CD14-positive monocyte (primary cell): ENCODE data around the gene AEBP1. TPM values are rescaled to one million over a fixed set of nuclear protein-coding genes. Genes with fewer than 3 reads are reported as not detected.

Experiments used
- DNase-seq, 3 donors: peaks; one replicate each; pipeline ENCODE4 v3.0.0-alpha.2; 2011 to 2022
- H2AFZ ChIP-seq: 2 replicates; pipeline ENCODE4 v1.6.0; 2012; ENCODE audit warnings: mild to moderate bottlenecking, low read depth, low read length, inconsistent platforms; ENCODE audit not compliant: insufficient read depth, poor library complexity, severe bottlenecking
- H3K27ac ChIP-seq, 2 donors: 1 replicate in 1 of 2; 2 replicates in 1 of 2; pipeline ENCODE4 v1.5.1; 2012 to 2013; ENCODE audit warnings: low read length in 2 of 2, control low read depth in 1 of 2, inconsistent platforms in 1 of 2, low read depth in 1 of 2, mild to moderate bottlenecking in 1 of 2
- H3K27me3 ChIP-seq, 2 donors: one replicate each; pipeline versions ENCODE4 v1.6.0 to v1.6.1; 2011 to 2013; ENCODE audit warnings: low read length in 2 of 2; ENCODE audit not compliant: control insufficient read depth in 2 of 2, insufficient read depth in 2 of 2
- H3K36me3 ChIP-seq, 2 donors: replicated peaks in 1 of 2; 1 replicate in 1 of 2; 2 replicates in 1 of 2; pipeline versions ENCODE4 v1.5.1 to v1.6.1; 2012 to 2013; ENCODE audit warnings: low read length in 2 of 2, control low read depth in 1 of 2, inconsistent platforms in 1 of 2, mild to moderate bottlenecking in 1 of 2; ENCODE audit not compliant: insufficient read depth in 2 of 2, control insufficient read depth in 1 of 2
- H3K4me1 ChIP-seq, 2 donors: 1 replicate in 1 of 2; 2 replicates in 1 of 2; pipeline versions ENCODE4 v1.5.1 to v1.6.1; 2012 to 2013; ENCODE audit warnings: low read length in 2 of 2, control low read depth in 1 of 2, inconsistent platforms in 1 of 2, mild to moderate bottlenecking in 1 of 2, moderate library complexity in 1 of 2; ENCODE audit not compliant: insufficient read depth in 2 of 2, control insufficient read depth in 1 of 2
- H3K4me2 ChIP-seq: replicated peaks from 2 replicates; pipeline ENCODE3; 2012; ENCODE audit warnings: low read length, moderate library complexity, mild to moderate bottlenecking; ENCODE audit not compliant: poor library complexity, severe bottlenecking; ENCODE audit errors: extremely low read depth
- H3K4me3 ChIP-seq, 3 experiments: fragments of 200-600 bp in 1 of 3; sonication (generic) in 1 of 3; replicated peaks in 1 of 3; 1 replicate in 2 of 3; 2 replicates in 1 of 3; pipeline ENCODE4 v1.5.1; 2011 to 2013; ENCODE audit warnings: low read length in 3 of 3, mild to moderate bottlenecking in 3 of 3, control low read depth in 2 of 3, low read depth in 2 of 3, inconsistent platforms in 1 of 3, moderate library complexity in 1 of 3
- H3K79me2 ChIP-seq: 2 replicates; pipeline ENCODE4 v1.6.0; 2012; ENCODE audit warnings: mild to moderate bottlenecking, control low read depth, inconsistent platforms, low read length, moderate library complexity; ENCODE audit not compliant: insufficient read depth
- H3K9ac ChIP-seq: 2 replicates; pipeline ENCODE4 v1.6.0; 2017; ENCODE audit warnings: low read length, mild to moderate bottlenecking; ENCODE audit not compliant: insufficient read depth, poor library complexity, severe bottlenecking
- H3K9me3 ChIP-seq, 2 donors: replicated peaks in 1 of 2; 1 replicate in 1 of 2; 2 replicates in 1 of 2; pipeline versions ENCODE4 v1.5.1 to v1.6.1; 2012 to 2013; ENCODE audit warnings: low read length in 2 of 2, control low read depth in 1 of 2; ENCODE audit not compliant: control insufficient read depth in 1 of 2, insufficient read depth in 1 of 2
- H4K20me1 ChIP-seq: 2 replicates; pipeline ENCODE4 v1.6.0; 2012; ENCODE audit warnings: mild to moderate bottlenecking, low read length, control low read depth, moderate library complexity; ENCODE audit not compliant: insufficient read depth
- H3K27ac Mint-ChIP-seq, 7 donors: one replicate each; pipeline ENCODE4 v1.8.0; 2020; ENCODE audit warnings: mild to moderate bottlenecking in 7 of 7, mixed read lengths in 7 of 7, moderate library complexity in 6 of 7, inconsistent platforms in 2 of 7
- H3K27me3 Mint-ChIP-seq, 3 donors: one replicate each; pipeline ENCODE4 v1.8.0; 2021 to 2022; ENCODE audit warnings: low read depth in 3 of 3, mild to moderate bottlenecking in 3 of 3, mixed read lengths in 3 of 3, moderate library complexity in 3 of 3, inconsistent platforms in 1 of 3
- H3K36me3 Mint-ChIP-seq, 2 donors: one replicate each; pipeline ENCODE4 v1.8.0; 2020; ENCODE audit warnings: mixed read lengths in 2 of 2, inconsistent platforms in 1 of 2, mild to moderate bottlenecking in 1 of 2
- H3K4me1 Mint-ChIP-seq: one replicate; pipeline ENCODE4 v1.8.0; 2020; ENCODE audit warnings: mild to moderate bottlenecking, mixed read lengths
- H3K4me3 Mint-ChIP-seq, 2 donors: one replicate each; pipeline ENCODE4 v1.8.0; 2020; ENCODE audit warnings: mild to moderate bottlenecking in 2 of 2, mixed read lengths in 2 of 2, moderate library complexity in 1 of 2
- H3K9me3 Mint-ChIP-seq, 7 donors: one replicate each; pipeline ENCODE4 v1.8.0; 2020 to 2022; ENCODE audit warnings: mixed read lengths in 7 of 7, mild to moderate bottlenecking in 6 of 7, moderate library complexity in 6 of 7, inconsistent platforms in 2 of 7
- CTCF ChIP-seq: fragments of 200-600 bp; IDR thresholded peaks from one replicate; pipeline ENCODE4 v1.8.0; 2022; ENCODE audit warnings: antibody characterized with exemption, mild to moderate bottlenecking
- WGBS: methylation state at CpG from one replicate; pipeline ENCODE4 v1.1.5; 2013; ENCODE audit warnings: missing lambda C conversion rate; ENCODE audit not compliant: insufficient coverage; 5-methylcytosine and 5-hydroxymethylcytosine counted together
- intact Hi-C, 2 donors: fragments of 100-400 bp; cut with micrococcal nuclease; formaldehyde crosslinking; loops; one replicate each; pipeline versions ENCODE4 v1.15.0 to v1.15.1; 2023
- polyA plus RNA-seq, 3 donors: library from polyadenylated mRNA; depleted of rRNA in 1 of 3; unstranded in 2 of 3; stranded (reverse) in 1 of 3; fragments of 300-500 nt in 2 of 3; fragments of >200 nt in 1 of 3; fragmentation: Illumina TruSeq in 2 of 3; gene quantifications; 1 replicate in 2 of 3; 2 replicates in 1 of 3; pipeline ENCODE4 v1.2.3, GENCODE V29; 2012 to 2021

AEBP1 gene
- polyA plus RNA-seq, 3 donors = 0.08 TPM; not detected in 2

GRCh38 chr7:44139311-44140010, 35.3 kb downstream of the AEBP1 start:
- intact Hi-C loops = loop anchor here in 1 of 2 donors (10.0 kb wide), 1 partner anchor 55 kb away; no protein-coding TSS in a partner anchor
- H3K79me2 ChIP-seq = no peaks in the 10 kb centered on the region
- no peaks in the 10 kb centered on the region for H4K20me1 ChIP-seq
- no peaks in the 10 kb centered on the region for H3K36me3 ChIP-seq
- Mint-ChIP-seq H3K27me3 (peaks cover 6 to 14% (median 8%) of the 10 kb centered on the region in 3 donors), H3K4me1 (no peaks in the 10 kb centered on the region), H3K4me3 (no peak overlapping the region), H3K27ac (peak overlapping the region in 2 of 7 donors; percentile 78), H3K9me3 (no peaks in the 10 kb centered on the region), H3K36me3 (no peaks in the 10 kb centered on the region)
- no peak overlapping the region for H2AFZ ChIP-seq
- H3K9me3 ChIP-seq = no peaks in the 10 kb centered on the region
- no peak for TF ChIP-seq CTCF
- WGBS = 100% methylated on average over 8 of the region's 14 CpGs
- peaks cover 0 to 7% of the 10 kb centered on the region in 2 donors for H3K27me3 ChIP-seq
- H3K4me3 ChIP-seq = no peak overlapping the region
- H3K9ac ChIP-seq = no peak overlapping the region
- H3K4me2 ChIP-seq = no peak overlapping the region
- DNase-seq = no peak
- H3K27ac ChIP-seq = no peak overlapping the region
- H3K4me1 ChIP-seq = no peaks in the 10 kb centered on the region

GRCh38 chr7:44140341-44140740, 36.2 kb downstream of the AEBP1 start:
- Histone ChIP-seq H2AFZ (no peak overlapping the region), H3K36me3 (no peaks in the 10 kb centered on the region), H3K4me1 (peaks cover 2% of the 10 kb centered on the region in 2 donors), H3K27me3 (peaks cover 0 to 16% of the 10 kb centered on the region in 2 donors), H3K4me2 (no peak overlapping the region), H3K4me3 (no peak overlapping the region), H3K9me3 (peaks cover 0 to 3% of the 10 kb centered on the region in 2 donors), H3K27ac (no peak overlapping the region), H4K20me1 (no peaks in the 10 kb centered on the region), H3K79me2 (no peaks in the 10 kb centered on the region), H3K9ac (no peak overlapping the region)
- intact Hi-C loops = no loop called here
- Mint-ChIP-seq H3K4me3 (no peak overlapping the region), H3K27me3 (peaks cover 9 to 23% (median 16%) of the 10 kb centered on the region in 3 donors), H3K4me1 (peaks cover 3% of the 10 kb centered on the region), H3K27ac (peak overlapping the region in 1 of 7 donors; percentile 78), H3K9me3 (peaks cover 0 to 5% (median 0%) of the 10 kb centered on the region in 7 donors), H3K36me3 (no peaks in the 10 kb centered on the region)
- WGBS = 95% methylated on average over 3 of the region's 10 CpGs
- DNase-seq = no peak
- TF ChIP-seq CTCF = no peak
